Activated T-helper 2 cell treated with anti-CD3 and anti-CD28 coated beads, Interferon-gamma antibody, Interleukin-2, Interleukin-4, amounts not matched to agents 10 μg/mL and 5 μg/mL and 100 μg/mL, durations not matched to agents 14 hours and 24 hours and 36 hours (primary cell): ENCODE measurements around the gene PAIP2. TPM values are rescaled to one million over a fixed set of nuclear protein-coding genes. Genes with fewer than 3 reads are reported as not detected.

Experiments used
- DNase-seq: peaks from one replicate; pipeline ENCODE4 v3.0.0; 2021; ENCODE audit warnings: low spot score
- H3K27ac Mint-ChIP-seq: one replicate; pipeline ENCODE4 v1.8.0; 2021; ENCODE audit warnings: mixed read lengths
- H3K27me3 Mint-ChIP-seq: one replicate; pipeline ENCODE4 v1.8.0; 2021; ENCODE audit warnings: low read depth, mixed read lengths
- H3K36me3 Mint-ChIP-seq: one replicate; pipeline ENCODE4 v1.8.0; 2021; ENCODE audit warnings: low read depth, mixed read lengths
- H3K4me1 Mint-ChIP-seq: one replicate; pipeline ENCODE4 v1.8.0; 2021; ENCODE audit warnings: low read depth, mixed read lengths
- H3K4me3 Mint-ChIP-seq: one replicate; pipeline ENCODE4 v1.8.0; 2021; ENCODE audit warnings: low read depth, mild to moderate bottlenecking, moderate library complexity, mixed read lengths
- H3K9me3 Mint-ChIP-seq: one replicate; pipeline ENCODE4 v1.8.0; 2021; ENCODE audit warnings: mixed read lengths
- intact Hi-C: fragments of 100-400 bp; cut with micrococcal nuclease; formaldehyde crosslinking; loops from one replicate; pipeline ENCODE4 v1.15.1; 2023
- total RNA-seq: library from RNA; stranded (reverse); gene quantifications from 2 replicates; pipeline ENCODE4 v1.2.3, GENCODE V29; 2022

PAIP2 gene
- total RNA-seq = 98.2 and 107 TPM in 2 replicates

DNA sequence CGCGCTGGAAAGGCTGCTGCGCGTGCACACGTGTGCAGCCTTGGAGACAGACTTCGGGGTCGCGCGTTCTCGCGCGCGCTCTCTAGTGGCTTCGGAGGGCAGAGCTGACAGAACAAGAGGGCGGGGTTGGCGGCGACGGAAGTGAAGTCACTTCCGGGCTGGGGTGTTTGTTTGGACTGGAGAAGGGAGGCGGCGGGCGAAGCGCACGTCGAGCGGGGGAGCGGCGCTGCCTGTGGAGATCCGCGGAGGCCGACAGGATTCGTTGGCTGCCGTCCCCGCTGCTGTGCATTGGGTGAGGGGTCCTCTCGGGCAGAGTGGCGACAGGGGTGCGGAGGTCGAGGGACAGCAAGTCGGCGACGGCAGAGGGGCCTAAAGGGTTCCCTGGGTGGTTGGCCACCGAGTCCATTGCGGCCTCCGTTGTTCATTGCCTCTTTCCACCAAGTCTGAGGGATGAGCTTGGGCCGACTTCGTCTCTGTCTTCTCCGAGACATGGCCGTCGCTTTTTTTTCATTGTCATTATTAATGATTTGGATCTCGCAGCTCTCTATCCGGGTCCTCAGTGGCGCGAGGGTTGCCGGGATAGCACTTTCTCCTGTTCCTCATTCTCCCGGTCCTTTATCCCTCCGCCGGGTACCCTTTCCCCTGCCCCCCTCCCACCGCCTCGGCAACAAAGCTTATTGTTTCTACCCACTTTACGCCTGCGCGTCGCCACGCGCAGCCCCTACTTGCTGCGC, at the start of gene PAIP2:
Gene PAIP2, plus strand, starts transcription at position 166 of the 734 bp plus-strand sequence. CDS start 21,931 bp downstream, outside the sequence.
- Mint-ChIP-seq H3K4me3 (peak within 1 kb of the TSS; percentile 93), H3K27ac (peak within 1 kb of the TSS; percentile 98), H3K9me3 (no peaks in the 10 kb centered on the region), H3K4me1 (peaks cover 27% of the 10 kb centered on the region), H3K36me3 (peaks cover 20% of the 10 kb centered on the region), H3K27me3 (no peaks in the 10 kb centered on the region)
- intact Hi-C loops = loop anchor here (1.0 kb wide), 2 partner anchors 48 to 49 kb away; partner anchors contain the start of gene MATR3
- peak; percentile 97 for DNase-seq

GRCh38 chr5:139293202-139293506, 48.5 kb upstream of the PAIP2 start:
- Mint-ChIP-seq H3K9me3 (no peaks in the 10 kb centered on the region), H3K36me3 (peaks cover 43% of the 10 kb centered on the region), H3K27me3 (no peaks in the 10 kb centered on the region), H3K4me1 (peaks cover 29% of the 10 kb centered on the region), H3K4me3 (peak overlapping the region; percentile 91), H3K27ac (peak overlapping the region; percentile 97)
- intact Hi-C loops = loop anchor here (1.0 to 10.0 kb wide), 6 partner anchors 18 to 958 kb away; partner anchors contain the start of genes CDC25C, ETF1, FAM53C and PAIP2
- DNase-seq = no peak

DNA sequence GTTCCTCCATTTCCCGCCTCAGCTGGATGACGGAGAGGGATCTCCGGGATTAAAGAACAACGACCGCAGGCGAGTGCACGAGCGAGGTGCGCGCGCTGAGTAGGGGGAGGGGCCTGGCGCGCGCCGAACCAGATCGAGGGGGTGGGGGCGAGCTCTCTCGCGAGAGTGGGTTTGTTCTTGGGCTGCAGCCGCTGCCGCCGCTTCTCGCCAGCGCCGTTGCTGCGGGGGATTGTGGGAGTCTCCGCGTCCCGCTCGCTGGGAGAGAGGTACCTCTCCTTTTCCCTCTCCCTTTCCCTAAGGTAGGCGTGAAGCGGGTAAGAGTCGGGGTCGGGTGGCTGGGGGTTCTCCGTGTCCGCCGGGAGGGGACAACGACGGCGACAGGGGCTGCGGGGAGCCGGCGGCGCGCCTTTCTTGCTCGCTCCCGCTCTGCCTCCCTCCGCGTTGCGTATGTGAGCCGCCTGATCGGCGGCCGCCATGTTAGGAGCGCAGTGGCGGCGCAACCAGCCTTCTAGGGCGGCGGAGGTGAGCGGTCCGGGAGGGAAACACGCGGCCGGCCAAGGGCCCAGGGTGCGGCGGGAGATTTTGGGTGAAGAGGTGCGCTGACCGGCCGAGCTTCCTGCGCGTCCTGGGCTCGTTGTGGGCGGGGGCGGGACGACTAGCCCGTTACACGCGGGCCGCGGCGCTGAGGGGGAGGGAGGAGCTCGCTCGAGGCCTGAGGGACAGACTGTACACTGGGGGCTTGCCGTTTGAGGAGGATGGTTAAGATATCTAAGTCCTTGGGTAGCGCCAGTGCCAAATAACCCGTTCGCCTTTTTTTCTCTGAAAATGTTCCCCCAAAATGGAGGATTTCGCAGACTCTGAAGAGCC, 47.9 kb upstream of the PAIP2 start, which contains the start of gene MATR3:
Gene MATR3, plus strand, starts transcription at position 234 of the 867 bp plus-strand sequence. CDS start 13,676 bp downstream, outside the sequence.
- Mint-ChIP-seq H3K4me1 (peaks cover 33% of the 10 kb centered on the region), H3K9me3 (no peaks in the 10 kb centered on the region), H3K27ac (peak within 1 kb of the TSS; percentile 97), H3K27me3 (no peaks in the 10 kb centered on the region), H3K4me3 (peak within 1 kb of the TSS; percentile 91), H3K36me3 (peaks cover 45% of the 10 kb centered on the region)
- peak; percentile 90 for DNase-seq
- intact Hi-C loops = loop anchor here (1.0 to 10.0 kb wide), 8 partner anchors 15 to 959 kb away; partner anchors contain the start of genes CDC25C, ETF1, FAM53C and HSPA9

DNA sequence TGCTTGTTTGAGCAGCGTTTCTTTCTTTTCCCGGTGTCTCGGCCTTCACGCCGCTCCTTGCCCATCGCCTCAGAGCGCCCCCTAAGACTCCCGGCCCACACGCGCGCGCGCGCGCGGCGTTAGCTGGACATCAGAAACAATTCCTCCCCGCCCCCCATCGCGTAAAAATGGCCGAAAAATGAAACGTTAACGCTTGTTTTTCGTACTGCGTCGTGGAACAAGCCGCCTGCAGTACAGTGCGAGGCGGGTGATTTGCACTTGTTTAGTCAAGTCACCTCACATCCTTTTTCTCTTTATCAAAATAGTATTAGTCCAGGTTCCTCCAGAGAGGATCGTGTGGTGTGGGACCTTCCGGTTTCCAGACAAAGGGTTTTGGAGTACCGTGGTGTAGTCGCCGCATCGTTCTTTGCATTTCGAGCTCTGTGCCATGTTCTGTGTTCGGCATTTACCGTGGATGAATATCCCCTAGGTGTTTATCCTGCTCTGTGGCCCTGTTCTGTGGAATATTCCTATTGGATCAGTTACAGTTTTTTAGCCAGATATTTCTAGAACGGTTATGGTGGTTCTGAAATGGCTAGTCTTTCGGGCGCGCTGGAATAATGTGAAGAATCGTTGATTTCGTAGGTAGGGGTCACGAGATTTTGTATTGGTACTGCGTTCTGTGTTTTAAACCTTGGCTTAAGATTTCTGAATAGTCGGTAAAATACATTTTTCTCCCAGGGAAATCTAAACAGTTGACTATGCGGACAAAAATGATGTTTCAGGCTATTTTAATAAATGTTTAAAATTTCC, 47.1 kb upstream of the PAIP2 start:
- Mint-ChIP-seq H3K4me3 (peak overlapping the region; percentile 91), H3K9me3 (no peaks in the 10 kb centered on the region), H3K27ac (peak overlapping the region; percentile 97), H3K27me3 (no peaks in the 10 kb centered on the region), H3K36me3 (peaks cover 48% of the 10 kb centered on the region), H3K4me1 (peaks cover 41% of the 10 kb centered on the region)
- DNase-seq = peak; percentile 55
- intact Hi-C loops = loop anchor here (1.0 to 10.0 kb wide), 5 partner anchors 14 to 960 kb away; partner anchors contain the start of genes CDC25C, ETF1, FAM53C and HSPA9

- Mint-ChIP-seq H3K4me3 (peak overlapping the region; percentile 91), H3K9me3 (no peaks in the 10 kb centered on the region), H3K4me1 (peaks cover 45% of the 10 kb centered on the region), H3K27ac (peak overlapping the region; percentile 97), H3K36me3 (peaks cover 46% of the 10 kb centered on the region), H3K27me3 (no peaks in the 10 kb centered on the region)
- intact Hi-C loops = loop anchor here (2.0 to 10.0 kb wide), 4 partner anchors 13 to 961 kb away; partner anchors contain the start of genes CDC25C, ETF1, FAM53C and UBE2D2
- DNase-seq = no peak
Observed at GRCh38 chr5:139295346-139296057, 46.2 kb upstream of the PAIP2 start.

DNA sequence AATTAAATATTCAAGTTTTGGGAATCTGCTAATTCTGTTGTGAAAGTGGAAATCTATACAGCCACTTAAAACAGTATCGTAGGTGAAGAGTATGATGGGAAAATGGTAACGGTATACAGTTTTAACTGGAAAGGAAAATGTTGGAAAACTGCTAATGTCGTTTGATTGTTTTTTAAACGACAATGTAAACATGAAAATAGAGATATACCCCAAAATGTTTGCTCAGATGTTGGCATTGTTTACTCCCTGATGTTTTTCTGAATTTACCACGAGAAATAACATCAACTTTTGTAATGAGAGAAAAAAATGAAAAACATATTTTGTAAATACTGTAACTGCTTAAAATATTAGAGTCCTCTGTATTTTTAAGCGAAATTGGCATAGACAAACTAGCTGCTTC, 45.5 kb upstream of the PAIP2 start:
- H3K27ac Mint-ChIP-seq = no peak overlapping the region
- intact Hi-C loops = loop anchor here (10.0 kb wide), 3 partner anchors 269 to 961 kb away; partner anchors contain the start of genes CDC25C, ETF1, FAM53C and UBE2D2
- no peak overlapping the region for H3K4me3 Mint-ChIP-seq
- DNase-seq = no peak
- H3K27me3 Mint-ChIP-seq = no peaks in the 10 kb centered on the region
- no peaks in the 10 kb centered on the region for H3K9me3 Mint-ChIP-seq
- peaks cover 39% of the 10 kb centered on the region for H3K36me3 Mint-ChIP-seq
- H3K4me1 Mint-ChIP-seq = peaks cover 47% of the 10 kb centered on the region

DNA sequence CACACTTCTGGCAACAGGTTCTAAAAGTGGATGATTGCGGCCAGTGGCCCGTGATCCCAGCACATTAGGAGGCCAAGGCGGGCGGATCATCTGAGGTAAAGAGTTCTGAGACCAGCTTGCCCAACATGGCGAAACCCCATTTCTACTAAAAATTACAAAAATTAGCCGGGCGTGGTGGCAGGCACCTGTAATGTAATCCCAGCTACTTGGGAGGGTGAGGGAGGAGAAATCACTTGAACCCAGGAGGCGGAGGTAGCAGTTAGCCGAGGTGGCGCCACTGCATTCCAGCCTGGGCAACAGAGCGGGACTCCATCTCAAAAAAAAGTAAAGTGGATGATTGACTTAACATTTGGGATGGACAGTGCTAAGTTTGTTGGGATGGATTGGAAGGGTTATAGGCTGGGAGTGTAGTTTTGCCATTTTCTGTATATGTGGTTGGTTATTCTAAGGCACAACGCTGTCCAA, 44.8 kb upstream of the PAIP2 start:
- no peaks in the 10 kb centered on the region for H3K9me3 Mint-ChIP-seq
- no peak overlapping the region for H3K27ac Mint-ChIP-seq
- peaks cover 53% of the 10 kb centered on the region for H3K4me1 Mint-ChIP-seq
- intact Hi-C loops = loop anchor here (10.0 kb wide), 3 partner anchors 268 to 962 kb away; partner anchors contain the start of genes CDC25C, ETF1, FAM53C and UBE2D2
- DNase-seq = no peak
- no peaks in the 10 kb centered on the region for H3K27me3 Mint-ChIP-seq
- peak overlapping the region; percentile 41 for H3K4me3 Mint-ChIP-seq
- H3K36me3 Mint-ChIP-seq = peaks cover 45% of the 10 kb centered on the region

DNA sequence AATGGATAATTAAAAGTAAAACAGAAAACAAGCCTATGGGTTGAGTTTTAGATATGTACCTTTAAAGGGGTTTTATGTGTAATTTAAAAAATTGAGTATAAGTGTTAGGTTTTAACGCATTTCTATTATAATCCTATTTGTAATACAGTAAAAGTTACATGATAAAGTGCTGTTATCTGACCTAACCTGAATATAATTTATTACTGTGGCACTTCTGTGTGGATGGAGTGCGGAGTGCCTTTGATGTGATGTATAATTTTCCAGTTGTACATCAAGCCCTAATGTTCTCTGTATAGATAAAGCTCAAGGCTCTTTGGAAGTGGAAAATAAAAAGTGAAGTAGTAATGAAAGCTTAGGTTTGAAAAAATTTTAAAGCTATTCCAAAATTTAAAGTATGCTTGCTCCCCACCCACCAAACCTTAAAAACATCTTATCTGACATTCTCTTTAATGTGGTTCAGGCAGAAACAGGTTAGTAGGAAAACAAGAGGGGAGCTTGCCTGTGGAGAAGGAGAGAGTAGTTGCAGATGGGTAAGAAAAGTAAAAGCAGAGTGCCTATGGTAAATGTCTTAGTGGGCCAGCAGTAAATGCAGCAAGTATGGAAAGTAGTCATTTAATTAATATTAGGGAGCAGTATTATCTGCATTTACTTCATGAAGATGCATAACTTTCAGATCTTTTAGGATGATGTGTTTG, 44.1 kb upstream of the PAIP2 start:
- peaks cover 47% of the 10 kb centered on the region for H3K36me3 Mint-ChIP-seq
- DNase-seq = no peak
- intact Hi-C loops = loop anchor here (10.0 kb wide), 3 partner anchors 267 to 963 kb away; partner anchors contain the start of genes CDC25C, ETF1, FAM53C and UBE2D2
- H3K27me3 Mint-ChIP-seq = no peaks in the 10 kb centered on the region
- peaks cover 56% of the 10 kb centered on the region for H3K4me1 Mint-ChIP-seq
- peak overlapping the region; percentile 7 for H3K4me3 Mint-ChIP-seq
- peak overlapping the region; percentile 18 for H3K27ac Mint-ChIP-seq
- H3K9me3 Mint-ChIP-seq = no peaks in the 10 kb centered on the region

GRCh38 chr5:139298242-139298641, 43.4 kb upstream of the PAIP2 start:
- H3K9me3 Mint-ChIP-seq = no peaks in the 10 kb centered on the region
- intact Hi-C loops = loop anchor here (10.0 kb wide), 3 partner anchors 267 to 963 kb away; partner anchors contain the start of genes CDC25C, ETF1, FAM53C and UBE2D2
- peaks cover 47% of the 10 kb centered on the region for H3K36me3 Mint-ChIP-seq
- no peaks in the 10 kb centered on the region for H3K27me3 Mint-ChIP-seq
- peak overlapping the region; percentile 58 for H3K27ac Mint-ChIP-seq
- peak overlapping the region; percentile 9 for H3K4me3 Mint-ChIP-seq
- DNase-seq = no peak
- H3K4me1 Mint-ChIP-seq = peaks cover 56% of the 10 kb centered on the region

GRCh38 chr5:139299486-139299885, 42.2 kb upstream of the PAIP2 start:
- Mint-ChIP-seq H3K27ac (peak overlapping the region; percentile 13), H3K4me1 (peaks cover 62% of the 10 kb centered on the region), H3K27me3 (no peaks in the 10 kb centered on the region), H3K36me3 (peaks cover 44% of the 10 kb centered on the region), H3K9me3 (no peaks in the 10 kb centered on the region), H3K4me3 (no peak overlapping the region)
- intact Hi-C loops = loop anchor here (10.0 kb wide), 3 partner anchors 265 to 965 kb away; partner anchors contain the start of genes CDC25C, ETF1, FAM53C and UBE2D2
- DNase-seq = no peak
